GM12801 (cell line): Measurements from ENCODE around the gene CSF3R.

Experiments used
- CTCF ChIP-seq: IDR thresholded peaks from one replicate; pipeline ENCODE4 v1.5.1; 2011; ENCODE audit warnings: control low read depth; ENCODE audit not compliant: insufficient read length; ENCODE audit errors: extremely low read depth

CSF3R gene

GRCh38 chr1:36517011-36517771, 34.5 kb upstream of the CSF3R start:
- TF ChIP-seq CTCF = no peak

GRCh38 chr1:36516372-36517010, 33.8 kb upstream of the CSF3R start:
- no peak for TF ChIP-seq CTCF

DNA sequence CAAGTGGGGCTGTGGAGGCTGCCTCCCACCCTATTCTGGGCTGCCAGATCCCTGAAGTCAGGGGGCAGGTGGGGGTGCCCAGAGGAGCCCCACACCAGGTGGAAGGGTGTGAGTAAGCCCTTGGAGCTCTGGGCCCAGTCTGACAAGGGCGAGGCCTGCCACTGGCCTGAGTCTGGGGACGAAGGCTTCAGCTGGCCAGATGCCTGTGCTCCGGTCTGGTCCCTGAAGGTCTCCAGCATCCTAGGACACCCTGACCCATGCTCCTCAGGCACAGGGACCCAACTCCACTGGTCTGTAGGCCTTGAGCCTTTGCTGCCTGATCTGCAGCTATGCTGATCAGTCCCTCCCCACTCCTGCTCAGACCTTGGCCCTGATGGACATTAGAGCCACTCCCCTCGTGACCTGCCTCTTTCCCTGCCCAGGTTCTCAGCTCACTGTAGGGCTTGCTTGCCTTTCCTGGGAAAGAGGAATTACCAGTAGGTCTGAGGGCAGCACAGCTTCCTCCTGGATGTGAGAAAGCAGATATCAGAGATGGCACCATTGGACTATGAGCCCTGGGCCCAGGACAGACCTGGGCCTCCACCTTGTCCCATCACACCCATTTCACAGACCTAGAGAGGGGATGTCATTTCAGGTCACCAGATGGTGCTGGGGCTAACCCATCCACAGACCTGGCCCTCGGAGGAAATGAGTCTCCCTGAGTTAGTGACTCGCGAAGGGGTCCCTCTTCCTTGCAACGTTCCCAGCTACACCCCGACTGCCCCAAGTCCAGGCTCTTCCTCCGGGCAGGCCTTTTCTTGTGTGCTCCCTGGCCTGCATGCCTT, 32.8 kb upstream of the CSF3R start:
- no peak for TF ChIP-seq CTCF

- no peak for TF ChIP-seq CTCF
Measured at GRCh38 chr1:36514501-36514900, 31.8 kb upstream of the CSF3R start.

GRCh38 chr1:36513676-36514473, 31.2 kb upstream of the CSF3R start:
- no peak for TF ChIP-seq CTCF

- no peak for TF ChIP-seq CTCF
Measured at GRCh38 chr1:36512842-36513241, 30.1 kb upstream of the CSF3R start.
